Neural progenitor cell (in vitro differentiated cells): ENCODE measurements around the gene NBEAL2. TPM values are rescaled to one million over a fixed set of nuclear protein-coding genes. Genes with fewer than 3 reads are reported as not detected.

ENCODE experiments used
- DNase-seq: peaks from one replicate; pipeline ENCODE4 v3.0.0-alpha.2; 2016; ENCODE audit warnings: low spot score
- H2AFZ ChIP-seq: fragments of 200-600 bp; sonication (generic); replicated peaks from 2 replicates; pipeline ENCODE4 v1.6.1; 2016; ENCODE audit warnings: antibody characterized with exemption
- H3F3A ChIP-seq: fragments of 200-600 bp; sonication (generic); 2 replicates; pipeline ENCODE4 v1.6.1; 2016; ENCODE audit warnings: antibody characterized with exemption, low read depth
- H3K27ac ChIP-seq: fragments of 200-600 bp; sonication (generic); 2 replicates; pipeline ENCODE4 v1.5.1; 2016; ENCODE audit warnings: mild to moderate bottlenecking
- H3K27me3 ChIP-seq: fragments of 200-600 bp; sonication (generic); 2 replicates; pipeline ENCODE4 v1.6.1; 2016; ENCODE audit warnings: mild to moderate bottlenecking, moderate library complexity
- H3K36me3 ChIP-seq: fragments of 200-600 bp; sonication (generic); 2 replicates; pipeline ENCODE4 v1.5.1; 2016
- H3K4me1 ChIP-seq: fragments of 200-600 bp; sonication (generic); 2 replicates; pipeline ENCODE4 v1.6.1; 2016; ENCODE audit warnings: mixed run types
- H3K4me2 ChIP-seq: fragments of 200-600 bp; sonication (generic); 2 replicates; pipeline ENCODE4 v1.6.1; 2016
- H3K4me3 ChIP-seq: fragments of 200-600 bp; sonication (generic); 2 replicates; pipeline ENCODE4 v1.5.1; 2016
- H3K79me2 ChIP-seq: fragments of 200-600 bp; sonication (generic); 2 replicates; pipeline ENCODE4 v1.6.1; 2016; ENCODE audit warnings: low read depth
- H3K9ac ChIP-seq: fragments of 200-600 bp; sonication (generic); 2 replicates; pipeline ENCODE4 v1.6.1; 2016
- H3K9me3 ChIP-seq: fragments of 200-600 bp; sonication (generic); 2 replicates; pipeline ENCODE4 v1.5.1; 2016; ENCODE audit warnings: low read depth
- H4K20me1 ChIP-seq: fragments of 200-600 bp; sonication (generic); 2 replicates; pipeline ENCODE4 v1.6.1; 2016; ENCODE audit warnings: low read depth
- H3K27ac Mint-ChIP-seq: 3 replicates; pipeline ENCODE4 v1.8.0; 2021; ENCODE audit warnings: mixed read lengths
- H3K27me3 Mint-ChIP-seq: 2 replicates; pipeline ENCODE4 v1.8.0; 2022; ENCODE audit warnings: low read depth, mild to moderate bottlenecking, inconsistent platforms, moderate library complexity, mixed read lengths; ENCODE audit not compliant: insufficient read depth
- H3K36me3 Mint-ChIP-seq: 3 replicates; pipeline ENCODE4 v1.8.0; 2021; ENCODE audit warnings: mixed read lengths
- H3K4me1 Mint-ChIP-seq: 3 replicates; pipeline ENCODE4 v1.8.0; 2021; ENCODE audit warnings: mixed read lengths
- H3K4me3 Mint-ChIP-seq: 3 replicates; pipeline ENCODE4 v1.8.0; 2021; ENCODE audit warnings: mild to moderate bottlenecking, moderate library complexity, mixed read lengths
- H3K9me3 Mint-ChIP-seq: 3 replicates; pipeline ENCODE4 v1.8.0; 2020; ENCODE audit warnings: mixed read lengths
- CTCF ChIP-seq: fragments of 200-600 bp; sonication (generic); IDR thresholded peaks from 2 replicates; pipeline ENCODE4 v1.5.1; 2017; ENCODE audit warnings: antibody characterized with exemption, mild to moderate bottlenecking
- EZH2 ChIP-seq: fragments of 200-600 bp; sonication (generic); IDR thresholded peaks from 2 replicates; pipeline ENCODE4 v1.6.1; 2017; ENCODE audit warnings: antibody characterized with exemption, mild to moderate bottlenecking, moderate library complexity
- EZH2phosphoT487 ChIP-seq: fragments of 200-600 bp; sonication (generic); IDR thresholded peaks from 2 replicates; pipeline ENCODE4 v1.6.1; 2017; ENCODE audit warnings: antibody characterized with exemption
- total RNA-seq: library from RNA; depleted of rRNA; stranded (reverse); fragments of >200 nt; gene quantifications from 2 replicates; pipeline ENCODE4 v1.2.3, GENCODE V29; 2015; ENCODE audit warnings: low replicate concordance

NBEAL2 gene
- total RNA-seq, 1 donor from 2014 or later: 6.3 TPM

- no peak overlapping the region for H2AFZ ChIP-seq
- H3K4me2 ChIP-seq: no peak overlapping the region
- peaks cover 7% of the 10 kb centered on the region for H3K27me3 Mint-ChIP-seq
- peaks cover 97% of the 10 kb centered on the region for H4K20me1 ChIP-seq
- H3K27ac ChIP-seq: no peak overlapping the region
- H3F3A ChIP-seq: no peaks in the 10 kb centered on the region
- H3K4me1 Mint-ChIP-seq: peaks cover 22% of the 10 kb centered on the region
- no peak overlapping the region for H3K27ac Mint-ChIP-seq
- H3K4me3 ChIP-seq: no peak overlapping the region
- no peaks in the 10 kb centered on the region for H3K9me3 ChIP-seq
- TF ChIP-seq EZH2 (no peak), EZH2phosphoT487 (no peak), CTCF (no peak)
- H3K27me3 ChIP-seq: no peaks in the 10 kb centered on the region
- peaks cover 7% of the 10 kb centered on the region for H3K36me3 Mint-ChIP-seq
- H3K79me2 ChIP-seq: peaks cover 98% of the 10 kb centered on the region
- DNase-seq: no peak
- H3K4me3 Mint-ChIP-seq: no peak overlapping the region
- no peak overlapping the region for H3K9ac ChIP-seq
- no peaks in the 10 kb centered on the region for H3K9me3 Mint-ChIP-seq
- peaks cover 5% of the 10 kb centered on the region for H3K4me1 ChIP-seq
- H3K36me3 ChIP-seq: no peaks in the 10 kb centered on the region
These were observed 25.3 kb upstream of the NBEAL2 start for GRCh38 chr3:46954178-46954577.

- Histone ChIP-seq H3K4me1 (peaks cover 8% of the 10 kb centered on the region), H3K36me3 (no peaks in the 10 kb centered on the region), H3F3A (peaks cover under 1% of the 10 kb centered on the region), H3K9me3 (no peaks in the 10 kb centered on the region), H3K27ac (no peak overlapping the region), H4K20me1 (peaks cover 97% of the 10 kb centered on the region), H3K27me3 (no peaks in the 10 kb centered on the region), H3K4me3 (no peak overlapping the region), H3K79me2 (peaks cover 99% of the 10 kb centered on the region), H3K9ac (no peak overlapping the region), H3K4me2 (no peak overlapping the region), H2AFZ (no peak overlapping the region)
- peaks cover 28% of the 10 kb centered on the region for H3K4me1 Mint-ChIP-seq
- no peak overlapping the region for H3K27ac Mint-ChIP-seq
- peaks cover 5% of the 10 kb centered on the region for H3K27me3 Mint-ChIP-seq
- DNase-seq: no peak
- H3K9me3 Mint-ChIP-seq: no peaks in the 10 kb centered on the region
- H3K36me3 Mint-ChIP-seq: peaks cover 7% of the 10 kb centered on the region
- no peak overlapping the region for H3K4me3 Mint-ChIP-seq
- TF ChIP-seq EZH2 (no peak), CTCF (no peak), EZH2phosphoT487 (no peak)
These were observed 24.3 kb upstream of the NBEAL2 start for GRCh38 chr3:46955157-46955556.

GRCh38 chr3:46955801-46956259 lies 23.6 kb upstream of the NBEAL2 start:
- Mint-ChIP-seq H3K4me3 (no peak overlapping the region), H3K36me3 (peaks cover 7% of the 10 kb centered on the region), H3K4me1 (peaks cover 35% of the 10 kb centered on the region), H3K27ac (no peak overlapping the region), H3K9me3 (no peaks in the 10 kb centered on the region), H3K27me3 (peaks cover 5% of the 10 kb centered on the region)
- H3K79me2 ChIP-seq: peaks cover 99% of the 10 kb centered on the region
- peaks cover 7% of the 10 kb centered on the region for H3F3A ChIP-seq
- TF ChIP-seq EZH2phosphoT487: no peak
- TF ChIP-seq CTCF: no peak
- TF ChIP-seq EZH2: no peak
- no peak for DNase-seq
- H3K27ac ChIP-seq: no peak overlapping the region
- H3K4me3 ChIP-seq: no peak overlapping the region
- peaks cover 14% of the 10 kb centered on the region for H3K4me1 ChIP-seq
- no peak overlapping the region for H3K4me2 ChIP-seq
- peaks cover 97% of the 10 kb centered on the region for H4K20me1 ChIP-seq
- no peak overlapping the region for H3K9ac ChIP-seq
- no peaks in the 10 kb centered on the region for H3K36me3 ChIP-seq
- H3K27me3 ChIP-seq: no peaks in the 10 kb centered on the region
- no peaks in the 10 kb centered on the region for H3K9me3 ChIP-seq
- no peak overlapping the region for H2AFZ ChIP-seq
